GM12873 (cell line): Measurements from ENCODE around the gene TM4SF5.

Source experiments
- CTCF ChIP-seq: IDR thresholded peaks from 2 replicates; pipeline ENCODE4 v1.5.1; 2012; ENCODE audit warnings: low read depth, mild to moderate bottlenecking, moderate library complexity, low read length, control low read depth; ENCODE audit not compliant: insufficient read depth; ENCODE audit errors: missing control alignments

TM4SF5 gene

GRCh38 chr17:4735876-4736651 is 35.6 kb upstream of the TM4SF5 start:
- no peak for TF ChIP-seq CTCF

GRCh38 chr17:4738136-4739121 is 33.3 kb upstream of the TM4SF5 start:
- no peak for TF ChIP-seq CTCF

- no peak for TF ChIP-seq CTCF
Observed at GRCh38 chr17:4739122-4740024, 32.3 kb upstream of the TM4SF5 start, which contains the start of the genes CXCL16 and ZMYND15. TSS of gene CXCL16 (minus strand) at chr17:4739928. CDS start at chr17:4739339, 589 bp downstream. TSS of gene ZMYND15 (plus strand) at chr17:4739833. CDS start at chr17:4740549, 716 bp downstream.

GRCh38 chr17:4740025-4740351 is 31.7 kb upstream of the TM4SF5 start:
- no peak for TF ChIP-seq CTCF

GRCh38 chr17:4740584-4740983 is 31.1 kb upstream of the TM4SF5 start:
- no peak for TF ChIP-seq CTCF

- TF ChIP-seq CTCF, result no peak
Observed at GRCh38 chr17:4741544-4741943, 30.1 kb upstream of the TM4SF5 start.

- TF ChIP-seq CTCF, result no peak
Observed at GRCh38 chr17:4742133-4742532, 29.6 kb upstream of the TM4SF5 start.
